GM23248 (cell line): ENCODE data around the gene EPOP. TPM values are rescaled to one million over a fixed set of nuclear protein-coding genes. Genes with fewer than 3 reads are reported as not detected.
"Not testable (repeated sequence)": the region's sequence is repeated elsewhere in the genome, so short reads cannot be mapped to it uniquely, and the experiment has no call there.

Experiments
- DNase-seq: peaks from one replicate; pipeline ENCODE4 v3.0.0-alpha.2; 2015
- H2AFZ ChIP-seq: fragments of 200-600 bp; sonication (generic); 2 replicates; pipeline ENCODE4 v1.6.1; 2016; ENCODE audit warnings: antibody characterized with exemption
- H3F3A ChIP-seq: fragments of 200-600 bp; sonication (generic); 2 replicates; pipeline ENCODE4 v1.6.1; 2016; ENCODE audit warnings: mild to moderate bottlenecking, antibody characterized with exemption, mixed run types; ENCODE audit not compliant: insufficient read depth
- H3K27ac ChIP-seq: fragments of 200-600 bp; sonication (generic); 2 replicates; pipeline ENCODE4 v1.5.1; 2016; ENCODE audit warnings: mild to moderate bottlenecking
- H3K27me3 ChIP-seq: fragments of 200-600 bp; sonication (generic); replicated peaks from 2 replicates; pipeline ENCODE4 v1.6.1; 2016; ENCODE audit warnings: mild to moderate bottlenecking; ENCODE audit not compliant: insufficient read depth
- H3K36me3 ChIP-seq: fragments of 200-600 bp; sonication (generic); 2 replicates; pipeline ENCODE4 v1.6.1; 2016; ENCODE audit warnings: low read depth, mild to moderate bottlenecking
- H3K4me1 ChIP-seq: fragments of 200-600 bp; sonication (generic); 2 replicates; pipeline ENCODE4 v1.6.1; 2016; ENCODE audit warnings: mild to moderate bottlenecking; ENCODE audit not compliant: insufficient read depth
- H3K4me2 ChIP-seq: fragments of 200-600 bp; sonication (generic); one replicate; pipeline ENCODE4 v1.6.1; 2016; ENCODE audit warnings: mild to moderate bottlenecking; ENCODE audit not compliant: unreplicated experiment
- H3K4me3 ChIP-seq: fragments of 200-600 bp; sonication (generic); 2 replicates; pipeline ENCODE4 v1.5.1; 2016; ENCODE audit warnings: mild to moderate bottlenecking
- H3K79me2 ChIP-seq: fragments of 200-600 bp; sonication (generic); 2 replicates; pipeline ENCODE4 v1.6.1; 2016; ENCODE audit warnings: mild to moderate bottlenecking; ENCODE audit not compliant: insufficient read depth
- H3K9ac ChIP-seq: fragments of 200-600 bp; sonication (generic); 2 replicates; pipeline ENCODE4 v1.6.1; 2016; ENCODE audit warnings: mild to moderate bottlenecking
- H3K9me2 ChIP-seq: fragments of 200-600 bp; sonication (generic); 2 replicates; pipeline ENCODE4 v1.6.1; 2016; ENCODE audit warnings: mixed run types, mild to moderate bottlenecking, moderate library complexity; ENCODE audit not compliant: insufficient read depth
- H3K9me3 ChIP-seq: fragments of 200-600 bp; sonication (generic); one replicate; pipeline ENCODE4 v1.6.1; 2017; ENCODE audit warnings: low read depth
- H4K20me1 ChIP-seq: fragments of 200-600 bp; sonication (generic); 2 replicates; pipeline ENCODE4 v1.6.0; 2016; ENCODE audit not compliant: insufficient read depth
- EZH2 ChIP-seq: fragments of 200-600 bp; sonication (generic); IDR thresholded peaks from 2 replicates; pipeline ENCODE4 v1.6.1; 2018; ENCODE audit warnings: antibody characterized with exemption, mild to moderate bottlenecking; ENCODE audit not compliant: insufficient read depth, poor library complexity, severe bottlenecking
- EZH2phosphoT487 ChIP-seq: fragments of 200-600 bp; sonication (generic); IDR thresholded peaks from 2 replicates; pipeline ENCODE4 v1.6.1; 2018; ENCODE audit warnings: antibody characterized with exemption, moderate library complexity, mild to moderate bottlenecking, low read depth; ENCODE audit not compliant: insufficient read depth
- WGBS, 2 experiments: methylation state at CpG; one replicate each; pipeline ENCODE4 v1.1.6; 2015 to 2017; ENCODE audit warnings: low lambda C conversion rate in 2 of 2, low coverage in 1 of 2; ENCODE audit errors: missing lambda C conversion rate in 2 of 2; 5-methylcytosine and 5-hydroxymethylcytosine counted together
- in situ Hi-C: fragments of 300-500 bp; cut with MboI; formaldehyde crosslinking; loops from 2 replicates; pipeline ENCODE4 v1.15.0; 2020
- microRNA-seq: library from miRNA; unstranded; fragments of <30 nt; microRNA quantifications from one replicate; pipeline ENCODE4, GENCODE V29; 2016; ENCODE audit warnings: borderline number of aligned reads
- polyA plus RNA-seq: library from polyadenylated mRNA; unstranded; fragments of >200 nt; fragmentation: Nextera tagmentation; extraction: Ambion mirVana; gene quantifications from 2 replicates; pipeline ENCODE4 v1.2.1, GENCODE V29; 2016
- small RNA-seq: library from RNA; depleted of rRNA; stranded (forward); fragments of <200 nt; gene quantifications from one replicate; pipeline ENCODE3, GENCODE V24; 2014; ENCODE audit warnings: low read depth, low replicate concordance
- total RNA-seq: library from RNA; depleted of rRNA; stranded (reverse); fragments of >200 nt; shearing (Covaris generic); gene quantifications from 2 replicates; pipeline ENCODE4 v1.2.3, GENCODE V29; 2014; rRNA removed

EPOP gene
- total and polyA plus RNA-seq, 2 experiments from 2014 or later, result 1.2 to 4.3 TPM

DNA sequence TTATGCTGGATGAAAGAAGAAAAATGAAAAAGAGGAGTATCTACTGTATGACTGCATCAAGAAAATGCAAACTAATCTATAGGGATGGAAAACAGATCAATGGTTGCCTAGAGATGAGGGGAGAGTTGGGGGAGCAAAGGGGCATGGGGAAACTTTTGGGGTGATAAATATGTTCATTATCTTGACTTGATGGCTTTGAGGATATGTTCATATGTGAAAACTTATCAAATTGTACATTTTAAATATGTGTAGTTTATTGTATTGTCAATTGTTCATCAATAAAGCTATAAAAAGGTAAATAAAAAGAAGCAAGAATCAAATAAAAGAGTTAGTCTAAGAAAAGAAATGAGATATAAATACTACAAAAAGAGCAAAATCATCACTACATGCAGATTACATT is 49.3 kb downstream of the EPOP start:
- H3K4me3 ChIP-seq, result no peak overlapping the region
- no peak for TF ChIP-seq EZH2phosphoT487
- TF ChIP-seq EZH2, result no peak
- H3K79me2 ChIP-seq, result no peaks in the 10 kb centered on the region
- no peak overlapping the region for H3K4me2 ChIP-seq
- no peaks in the 10 kb centered on the region for H3K36me3 ChIP-seq
- peaks cover 24% of the 10 kb centered on the region for H3K27me3 ChIP-seq
- no peaks in the 10 kb centered on the region for H3K9me3 ChIP-seq
- H3K4me1 ChIP-seq, result no peaks in the 10 kb centered on the region
- no peaks in the 10 kb centered on the region for H3F3A ChIP-seq
- no peak overlapping the region for H3K9ac ChIP-seq
- no peak overlapping the region for H2AFZ ChIP-seq
- H4K20me1 ChIP-seq, result no peaks in the 10 kb centered on the region
- H3K27ac ChIP-seq, result no peak overlapping the region
- in situ Hi-C loops, result no loop called here
- no peaks in the 10 kb centered on the region for H3K9me2 ChIP-seq
- no peak for DNase-seq

GRCh38 chr17:38624782-38625355 is 49.9 kb downstream of the EPOP start:
- H3K4me2 ChIP-seq, H3K27ac ChIP-seq, H4K20me1 ChIP-seq, H2AFZ ChIP-seq, in situ Hi-C loops, H3F3A ChIP-seq, H3K9me2 ChIP-seq, H3K9me3 ChIP-seq, H3K79me2 ChIP-seq, H3K4me1 ChIP-seq, H3K4me3 ChIP-seq, H3K36me3 ChIP-seq, H3K9ac ChIP-seq, DNase-seq: not testable (repeated sequence)
- peaks cover 28% of the 10 kb centered on the region for H3K27me3 ChIP-seq
- 75 to 77% methylated on average over 14 of the region's 14 CpGs for WGBS, 2 experiments

Small RNAs within 50 kb of the gene (microRNA-seq; reads per million reads assigned to microRNA genes)
- gene MIR4726 (not detected), gene MIR4734 (not detected)

Small RNAs within 50 kb of the gene (small RNA-seq; reads per million reads assigned to genes)
- not detected for gene MIR4726
- gene MIR4734, result not detected

Other genes starting within 250 kb of the EPOP start
- 64.2 and 69.4 TPM in 2 replicates for gene ARHGAP23, start 246.5 kb downstream of the EPOP start, total RNA-seq
- 5.3 and 6.6 TPM in 2 replicates for gene ARHGAP23, start 246.5 kb downstream of the EPOP start, polyA plus RNA-seq
- not detected in 2 replicates for gene SRCIN1, start 69.0 kb downstream of the EPOP start, total RNA-seq
- gene SRCIN1, start 69.0 kb downstream of the EPOP start, polyA plus RNA-seq, result not detected in 2 replicates
- 13.5 and 18.9 TPM in 2 replicates for gene MLLT6, start 30.3 kb upstream of the EPOP start, total RNA-seq
- gene MLLT6, start 30.3 kb upstream of the EPOP start, polyA plus RNA-seq, result 2.4 and 3.1 TPM in 2 replicates
- 6.1 and 7.2 TPM in 2 replicates for gene CISD3, start 55.4 kb upstream of the EPOP start, total RNA-seq
- gene CISD3, start 55.4 kb upstream of the EPOP start, polyA plus RNA-seq, result 44.6 and 49.9 TPM in 2 replicates
- gene PCGF2, start 73.4 kb upstream of the EPOP start, total RNA-seq, result 3.5 and 3.8 TPM in 2 replicates
- 4.6 and 5.5 TPM in 2 replicates for gene PCGF2, start 73.4 kb upstream of the EPOP start, polyA plus RNA-seq
- 149 and 227 TPM in 2 replicates for gene PSMB3, start 77.8 kb upstream of the EPOP start, total RNA-seq
- gene PSMB3, start 77.8 kb upstream of the EPOP start, polyA plus RNA-seq, result 308 and 310 TPM in 2 replicates
- 43.6 and 65.8 TPM in 2 replicates for gene PIP4K2B, start 124.6 kb upstream of the EPOP start, total RNA-seq
- gene PIP4K2B, start 124.6 kb upstream of the EPOP start, polyA plus RNA-seq, result 12.8 and 13.4 TPM in 2 replicates
- 9.7 and 18.7 TPM in 2 replicates for gene CWC25, start 150.4 kb upstream of the EPOP start, total RNA-seq
- gene CWC25, start 150.4 kb upstream of the EPOP start, polyA plus RNA-seq, result 13.3 and 14.2 TPM in 2 replicates
- 516 and 553 TPM in 2 replicates for gene RPL23, start 178.8 kb upstream of the EPOP start, total RNA-seq
- 1,114 and 1,221 TPM in 2 replicates for gene RPL23, start 178.8 kb upstream of the EPOP start, polyA plus RNA-seq
- 207 and 250 TPM in 2 replicates for gene LASP1, start 195.1 kb upstream of the EPOP start, total RNA-seq
- 198 and 203 TPM in 2 replicates for gene LASP1, start 195.1 kb upstream of the EPOP start, polyA plus RNA-seq